ENCODE results near the gene TLR1. TPM values are rescaled to one million over a fixed set of nuclear protein-coding genes. Genes with fewer than 3 reads are reported as not detected.
"Not testable (repeated sequence)": the region's sequence is repeated elsewhere in the genome, so short reads cannot be mapped to it uniquely, and the experiment has no call there.

The TLR1 gene
- total RNA-seq, 1 experiment from 2014 or later, result not detected

DNA sequence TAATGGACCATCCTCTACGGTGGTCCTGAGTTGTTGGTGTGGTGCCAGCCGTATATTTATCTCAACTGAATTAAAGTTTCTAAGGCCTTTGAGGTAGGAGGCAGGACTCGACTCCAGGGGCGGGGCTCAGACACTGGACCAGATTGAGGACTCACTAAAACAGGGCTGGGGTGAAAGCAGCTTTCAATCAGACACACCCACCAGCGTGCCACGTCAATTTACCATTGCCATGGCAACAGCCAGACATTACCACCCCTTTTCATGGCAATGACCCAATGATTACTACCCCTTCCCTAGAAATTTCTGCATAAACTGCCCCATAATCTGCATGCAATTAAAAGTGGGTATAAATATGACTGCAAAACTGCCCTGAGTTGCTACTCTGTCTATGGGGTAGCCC lies 6.7 kb upstream of the TLR1 start:
- Histone ChIP-seq H3K79me1 (ENCODE audit: insufficient read depth, low read depth, low read length, poor library complexity, severe bottlenecking) (no peaks in the 10 kb centered on the region), H3K4ac (ENCODE audit: low read depth, low read length) (no peak overlapping the region), H3K4me1 (ENCODE audit: insufficient read depth, low read length) (no peaks in the 10 kb centered on the region), H3K14ac (ENCODE audit: insufficient read depth, low read length) (no peak overlapping the region; the same call in 1 of the 2 replicates), H3K18ac (ENCODE audit: insufficient read length, low read depth, low read length) (no peak overlapping the region), H3K27ac (ENCODE audit: insufficient read length, low read depth, low read length) (no peak overlapping the region), H3T11ph (ENCODE audit: low read length) (no peak overlapping the region), H2BK20ac (ENCODE audit: low read depth, low read length, poor library complexity, severe bottlenecking) (no peak overlapping the region), H3K4me2 (ENCODE audit: insufficient read depth, insufficient read length, low read length) (no peak overlapping the region), H3K9me3 (ENCODE audit: control insufficient read depth, low read depth, low read length) (no peaks in the 10 kb centered on the region), H4K8ac (replicated peaks; ENCODE audit: insufficient read length, low read depth, low read length) (no peak overlapping the region), H3K23me2 (ENCODE audit: insufficient read length, low read depth, low read length, poor library complexity, severe bottlenecking) (no peaks in the 10 kb centered on the region), H2BK120ac (ENCODE audit: low read depth, low read length, poor library complexity, severe bottlenecking) (no peak overlapping the region), H2BK5ac (ENCODE audit: insufficient read length, low read length) (no peak overlapping the region), H3K23ac (ENCODE audit: insufficient read length, low read depth, low read length) (no peak overlapping the region), H2AK5ac (ENCODE audit: insufficient read length, low read length) (no peak overlapping the region), H4K91ac (ENCODE audit: insufficient read length, low read depth, low read length) (no peak overlapping the region), H3K79me2 (ENCODE audit: insufficient read depth, low read length) (no peaks in the 10 kb centered on the region), H3K27me3 (ENCODE audit: insufficient read depth, low read length) (no peaks in the 10 kb centered on the region), H4K20me1 (ENCODE audit: control insufficient read depth, insufficient read depth, insufficient read length) (no peaks in the 10 kb centered on the region), H3K56ac (ENCODE audit: insufficient read length, low read depth, low read length) (no peak overlapping the region), H4K5ac (ENCODE audit: insufficient read length, low read depth, low read length) (no peak overlapping the region), H2BK12ac (ENCODE audit: insufficient read length, low read depth, low read length) (no peak overlapping the region), H3K9ac (ENCODE audit: extremely low read depth, insufficient read length, low read length) (no peak overlapping the region), H2AFZ (ENCODE audit: low read length) (no peak overlapping the region), H2BK15ac (ENCODE audit: low read depth, low read length) (no peak overlapping the region)
- Mint-ChIP-seq H3K36me3 (ENCODE audit: insufficient read depth in 1 of 3, low read depth in 3 of 3) (peaks cover 3 to 7% (median 4%) of the 10 kb centered on the region in 3 experiments; a peak in 5 of 7 replicates), H3K9me3 (peaks cover 16 to 19% of the 10 kb centered on the region in 2 experiments), H3K4me3 (no peak overlapping the region), H3K4me1 (no peaks in the 10 kb centered on the region), H3K27ac (no peak overlapping the region), H3K27me3 (ENCODE audit: low read depth) (peaks cover 2% of the 10 kb centered on the region; the same call in 1 of the 2 replicates)
- no peak for TF ChIP-seq CTCF (conservative IDR thresholded peaks at IDR 0.05)
- WGBS (ENCODE audit: extremely low coverage, insufficient read length, low lambda C conversion rate), result no CpG with 5 or more reads among the region's 6 CpGs
- no peak for DNase-seq

DNA sequence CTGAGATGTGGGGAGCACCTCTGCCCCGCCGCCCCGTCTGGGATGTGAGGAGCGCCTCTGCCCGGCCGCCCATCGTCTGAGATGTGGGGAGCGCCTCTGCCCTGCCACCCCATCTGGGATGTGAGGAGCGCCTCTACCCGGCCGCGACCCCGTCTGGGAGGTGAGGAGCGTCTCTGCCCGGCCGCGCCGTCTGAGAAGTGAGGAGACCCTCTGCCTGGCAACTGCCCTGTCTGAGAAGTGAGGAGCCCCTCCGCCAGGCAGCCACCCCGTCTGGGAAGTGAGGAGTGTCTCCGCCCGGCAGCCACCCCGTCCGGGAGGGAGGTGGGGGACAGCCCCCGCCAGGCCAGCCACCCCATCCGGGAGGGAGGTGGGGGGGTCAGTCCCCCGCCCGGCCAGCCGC lies 2.9 kb upstream of the TLR1 start:
- not testable (repeated sequence) for DNase-seq; H4K20me1 ChIP-seq (ENCODE audit: control insufficient read depth, insufficient read depth, insufficient read length); H3K27ac Mint-ChIP-seq; H3K56ac ChIP-seq (ENCODE audit: insufficient read length, low read depth, low read length); H2BK5ac ChIP-seq (ENCODE audit: insufficient read length, low read length); H2AFZ ChIP-seq (ENCODE audit: low read length); H3K9me3 ChIP-seq (ENCODE audit: control insufficient read depth, low read depth, low read length); H2BK120ac ChIP-seq (ENCODE audit: low read depth, low read length, poor library complexity, severe bottlenecking); H3T11ph ChIP-seq (ENCODE audit: low read length); H3K79me1 ChIP-seq (ENCODE audit: insufficient read depth, low read depth, low read length, poor library complexity, severe bottlenecking); H2BK12ac ChIP-seq (ENCODE audit: insufficient read length, low read depth, low read length); H4K91ac ChIP-seq (ENCODE audit: insufficient read length, low read depth, low read length); H3K4me3 Mint-ChIP-seq; H3K14ac ChIP-seq (ENCODE audit: insufficient read depth, low read length); H4K8ac ChIP-seq (replicated peaks; ENCODE audit: insufficient read length, low read depth, low read length); H3K27ac ChIP-seq (ENCODE audit: insufficient read length, low read depth, low read length); H2BK15ac ChIP-seq (ENCODE audit: low read depth, low read length); H3K4ac ChIP-seq (ENCODE audit: low read depth, low read length); H2BK20ac ChIP-seq (ENCODE audit: low read depth, low read length, poor library complexity, severe bottlenecking); H3K23ac ChIP-seq (ENCODE audit: insufficient read length, low read depth, low read length); H3K18ac ChIP-seq (ENCODE audit: insufficient read length, low read depth, low read length); H4K5ac ChIP-seq (ENCODE audit: insufficient read length, low read depth, low read length); H3K23me2 ChIP-seq (ENCODE audit: insufficient read length, low read depth, low read length, poor library complexity, severe bottlenecking); H2AK5ac ChIP-seq (ENCODE audit: insufficient read length, low read length); H3K4me1 Mint-ChIP-seq; H3K9ac ChIP-seq (ENCODE audit: extremely low read depth, insufficient read length, low read length); H3K79me2 ChIP-seq (ENCODE audit: insufficient read depth, low read length); H3K4me2 ChIP-seq (ENCODE audit: insufficient read depth, insufficient read length, low read length); H3K27me3 ChIP-seq (ENCODE audit: insufficient read depth, low read length); H3K27me3 Mint-ChIP-seq (ENCODE audit: low read depth); H3K4me1 ChIP-seq (ENCODE audit: insufficient read depth, low read length)
- Mint-ChIP-seq H3K9me3 (peaks cover 24 to 32% of the 10 kb centered on the region in 2 experiments), H3K36me3 (ENCODE audit: insufficient read depth in 1 of 3, low read depth in 3 of 3) (peaks cover 12 to 18% (median 15%) of the 10 kb centered on the region in 3 experiments)
- WGBS (ENCODE audit: extremely low coverage, insufficient read length, low lambda C conversion rate), result no CpG with 5 or more reads among the region's 29 CpGs
